Measurements from ENCODE around the gene ADAP1. TPM values are rescaled to one million over a fixed set of nuclear protein-coding genes. Genes with fewer than 3 reads are reported as not detected.

Gene ADAP1
- total and polyA plus RNA-seq, 2 donors: 6.2 to 9.4 TPM

DNA sequence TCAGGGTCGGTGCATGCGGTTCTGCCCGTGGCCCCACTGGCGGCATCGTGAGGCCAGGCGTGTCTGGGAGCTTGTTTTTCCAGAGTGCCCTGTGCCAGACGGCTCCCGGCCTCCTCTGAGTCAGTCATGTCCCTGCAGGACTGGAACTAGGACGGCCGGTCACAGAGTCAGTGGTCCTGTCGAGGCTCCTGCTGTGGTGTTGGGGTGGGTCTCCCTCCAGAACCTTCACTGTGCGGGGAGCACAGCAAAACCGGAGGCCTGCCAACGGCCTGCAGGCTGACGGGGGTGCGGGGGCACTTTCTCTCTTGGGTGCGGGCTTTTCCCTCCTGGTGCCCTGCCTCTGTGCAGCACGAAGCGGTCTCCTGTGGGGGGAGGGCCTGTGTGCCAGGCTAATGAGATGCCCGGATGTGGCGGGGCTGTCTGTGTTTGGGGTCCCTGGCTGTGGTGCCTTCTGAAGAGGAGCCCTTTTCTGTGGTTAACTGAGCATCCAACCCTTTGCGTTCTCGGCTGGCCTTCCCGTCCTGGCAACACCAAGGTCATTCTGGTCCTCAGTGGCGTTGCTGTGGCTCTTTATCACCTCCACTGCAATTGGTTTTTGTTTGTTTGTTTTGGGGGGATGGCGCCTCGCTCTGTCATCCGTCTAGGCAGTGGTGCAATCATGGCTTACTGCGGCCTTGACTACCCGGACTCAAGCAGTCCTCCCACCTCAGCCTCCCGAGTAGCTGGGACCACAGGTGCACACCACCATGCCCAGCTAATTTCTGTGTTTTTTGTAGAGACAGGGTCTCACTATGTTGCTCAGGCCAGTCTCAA lies 70.1 kb downstream of the ADAP1 start:
- 93% methylated on average over 31 of the region's 31 CpGs for WGBS
- Histone ChIP-seq H3K27ac (ENCODE audit: low read depth in 1 of 2, low read length in 1 of 2) (no peak overlapping the region), H3K36me3 (ENCODE audit: control insufficient read depth in 2 of 2, insufficient read depth in 2 of 2, low read length in 1 of 2) (peaks cover 35 to 58% of the 10 kb centered on the region in 2 donors), H3K9me3 (ENCODE audit: control insufficient read depth in 2 of 2, insufficient read depth in 1 of 2, low read length in 1 of 2) (no peaks in the 10 kb centered on the region), H3K4me3 (ENCODE audit: low read length in 2 of 2) (no peak overlapping the region), H3K4me1 (ENCODE audit: control insufficient read depth in 2 of 2, insufficient read depth in 2 of 2, low read length in 2 of 2) (peaks cover 0 to 6% of the 10 kb centered on the region in 2 donors), H3K27me3 (ENCODE audit: control insufficient read depth in 2 of 2, insufficient read depth in 1 of 2, low read length in 1 of 2) (no peaks in the 10 kb centered on the region)
- DNase-seq (ENCODE audit: low read depth in 6 of 9, low spot score in 9 of 9): no peak

DNA sequence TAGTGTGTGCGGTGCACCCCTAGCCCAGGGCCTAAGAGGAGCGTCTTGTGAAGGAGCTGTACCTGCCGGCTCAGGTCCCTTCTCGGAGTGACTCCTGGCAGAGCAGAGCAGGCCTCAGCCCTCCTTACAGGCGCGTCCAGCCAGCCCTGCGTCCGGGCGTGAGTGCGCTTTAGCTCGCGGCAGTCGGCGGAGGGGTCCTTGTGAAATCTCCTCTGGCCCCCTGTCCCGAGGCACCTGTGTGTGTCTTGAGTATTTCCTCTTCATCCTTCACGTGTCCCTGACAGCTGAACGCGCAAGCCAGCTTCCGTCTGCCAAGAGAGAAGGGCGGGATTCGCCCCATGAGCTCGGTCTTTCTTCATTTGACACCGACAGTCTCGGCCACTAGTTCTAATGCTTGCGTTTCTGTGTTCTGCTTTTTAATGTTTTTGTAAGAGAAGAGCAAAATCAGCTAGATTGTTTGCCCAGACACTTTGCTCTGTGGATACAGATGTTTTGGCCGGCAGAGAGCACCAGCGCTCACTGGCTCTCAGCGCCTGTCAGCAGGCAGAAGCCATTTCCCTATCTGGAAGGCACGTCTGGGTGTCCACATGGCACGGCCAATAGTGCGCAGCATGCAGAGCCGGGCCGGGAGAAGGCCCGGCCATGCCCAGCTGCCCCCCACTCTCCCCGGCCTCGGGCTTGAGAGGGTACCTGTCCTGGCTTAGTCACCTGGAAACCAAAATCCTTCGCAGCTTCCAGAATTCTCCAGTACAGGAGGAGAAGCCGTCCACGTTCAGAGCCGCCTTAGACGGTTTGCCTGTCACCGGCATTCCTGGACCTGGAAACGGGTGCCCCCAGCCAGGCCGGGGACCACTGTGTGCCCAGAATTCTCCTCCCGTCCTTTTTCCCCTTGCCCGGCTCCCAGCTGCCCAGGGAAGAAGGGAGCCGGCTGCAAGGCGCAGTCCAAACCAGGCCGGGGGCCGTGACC lies 71.1 kb downstream of the ADAP1 start:
- 95% methylated on average over 50 of the region's 50 CpGs for WGBS
- no peaks in the 10 kb centered on the region for H3K9me3 ChIP-seq (ENCODE audit: control insufficient read depth in 2 of 2, insufficient read depth in 1 of 2, low read length in 1 of 2)
- no peak for DNase-seq (ENCODE audit: low read depth in 6 of 9, low spot score in 9 of 9)
- H3K4me1 ChIP-seq (ENCODE audit: control insufficient read depth in 2 of 2, insufficient read depth in 2 of 2, low read length in 2 of 2): peaks cover under 1 to 11% of the 10 kb centered on the region in 2 donors
- peaks cover 33 to 51% of the 10 kb centered on the region in 2 donors for H3K36me3 ChIP-seq (ENCODE audit: control insufficient read depth in 2 of 2, insufficient read depth in 2 of 2, low read length in 1 of 2)
- H3K27me3 ChIP-seq (ENCODE audit: control insufficient read depth in 2 of 2, insufficient read depth in 1 of 2, low read length in 1 of 2): no peaks in the 10 kb centered on the region
- H3K4me3 ChIP-seq (ENCODE audit: low read length in 2 of 2): no peak overlapping the region
- no peak overlapping the region for H3K27ac ChIP-seq (ENCODE audit: low read depth in 1 of 2, low read length in 1 of 2)

DNA sequence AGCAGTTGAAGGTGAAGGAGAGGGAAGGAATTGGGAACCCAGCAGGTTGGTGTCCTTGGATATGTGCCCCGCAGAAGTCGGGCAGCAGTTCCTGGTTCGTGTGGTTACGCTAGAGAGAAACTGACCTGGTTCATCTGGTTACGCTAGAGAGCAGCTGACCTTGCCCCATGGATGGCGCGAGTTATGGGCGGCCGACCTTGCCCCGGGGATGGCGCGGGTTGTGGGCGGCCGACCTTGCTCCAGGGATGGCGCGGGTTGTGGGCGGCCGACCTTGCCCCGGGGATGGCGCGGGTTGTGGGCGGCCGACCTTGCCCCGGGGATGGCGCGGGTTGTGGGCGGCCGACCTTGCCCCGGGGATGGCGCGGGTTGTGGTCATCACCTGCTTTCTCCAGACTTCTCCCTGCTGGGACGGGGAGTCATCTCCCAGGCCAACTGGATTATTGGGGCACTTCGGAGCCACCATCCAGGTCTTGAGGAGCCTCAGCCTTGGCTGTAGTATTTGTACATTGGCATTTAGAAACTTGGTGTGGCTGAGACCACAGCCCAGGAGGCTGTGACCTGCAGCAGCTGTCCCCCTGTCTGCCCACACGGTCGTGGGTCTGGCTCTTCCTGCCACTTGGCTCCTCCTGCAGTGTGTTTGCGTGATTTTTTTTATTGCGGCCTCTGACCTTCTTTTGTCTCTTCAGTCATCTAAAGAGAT lies 72.0 kb downstream of the ADAP1 start:
- Histone ChIP-seq H3K27me3 (ENCODE audit: control insufficient read depth in 2 of 2, insufficient read depth in 1 of 2, low read length in 1 of 2) (no peaks in the 10 kb centered on the region), H3K4me1 (ENCODE audit: control insufficient read depth in 2 of 2, insufficient read depth in 2 of 2, low read length in 2 of 2) (peaks cover 7 to 15% of the 10 kb centered on the region in 2 donors), H3K9me3 (ENCODE audit: control insufficient read depth in 2 of 2, insufficient read depth in 1 of 2, low read length in 1 of 2) (no peaks in the 10 kb centered on the region), H3K36me3 (ENCODE audit: control insufficient read depth in 2 of 2, insufficient read depth in 2 of 2, low read length in 1 of 2) (peaks cover 25 to 43% of the 10 kb centered on the region in 2 donors), H3K27ac (ENCODE audit: low read depth in 1 of 2, low read length in 1 of 2) (no peak overlapping the region), H3K4me3 (ENCODE audit: low read length in 2 of 2) (no peak overlapping the region)
- WGBS: 97% methylated on average over 37 of the region's 37 CpGs
- no peak for DNase-seq (ENCODE audit: low read depth in 6 of 9, low spot score in 9 of 9)

DNA sequence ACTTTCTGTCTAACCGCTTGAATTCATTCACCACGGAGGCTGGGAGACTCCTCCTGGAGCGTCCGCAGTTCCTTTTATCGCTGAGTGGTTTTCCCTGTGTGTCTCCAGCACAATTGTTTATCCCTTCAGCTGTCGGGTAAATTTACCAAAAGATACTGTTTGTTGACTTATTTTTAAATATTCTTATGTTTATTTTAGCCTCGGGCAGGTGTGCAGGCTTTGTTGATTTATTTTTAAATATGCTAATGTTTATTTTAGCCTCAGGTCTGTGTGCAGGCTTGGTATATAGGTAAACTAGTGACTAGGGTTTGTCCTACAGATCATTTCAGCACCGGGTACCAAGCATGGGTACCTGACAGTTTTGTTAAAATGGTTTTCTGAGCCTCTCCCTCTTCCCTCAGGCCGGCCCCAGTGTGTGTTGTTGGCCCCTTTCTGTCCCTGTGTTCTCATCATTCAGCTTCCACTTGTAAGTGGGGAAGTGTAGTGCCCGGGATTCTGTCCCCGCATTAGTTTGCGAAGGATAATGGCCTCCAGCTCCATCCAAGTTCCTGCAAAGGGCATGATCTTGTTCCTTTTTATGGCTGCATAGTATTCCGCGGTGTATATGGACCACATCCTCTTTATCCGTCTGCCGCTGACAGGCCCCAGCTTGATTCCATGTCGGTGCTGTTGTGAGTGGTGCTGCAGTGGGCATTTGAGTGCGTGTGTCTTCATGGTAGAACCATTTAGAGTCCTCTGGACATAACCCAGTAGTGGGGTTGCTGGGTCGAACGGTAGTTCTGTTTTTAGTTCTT lies 72.8 kb downstream of the ADAP1 start:
- Histone ChIP-seq H3K4me1 (ENCODE audit: control insufficient read depth in 2 of 2, insufficient read depth in 2 of 2, low read length in 2 of 2) (peaks cover 7 to 15% of the 10 kb centered on the region in 2 donors), H3K27me3 (ENCODE audit: control insufficient read depth in 2 of 2, insufficient read depth in 1 of 2, low read length in 1 of 2) (no peaks in the 10 kb centered on the region), H3K4me3 (ENCODE audit: low read length in 2 of 2) (no peak overlapping the region), H3K9me3 (ENCODE audit: control insufficient read depth in 2 of 2, insufficient read depth in 1 of 2, low read length in 1 of 2) (no peaks in the 10 kb centered on the region), H3K36me3 (ENCODE audit: control insufficient read depth in 2 of 2, insufficient read depth in 2 of 2, low read length in 1 of 2) (peaks cover 17 to 34% of the 10 kb centered on the region in 2 donors), H3K27ac (ENCODE audit: low read depth in 1 of 2, low read length in 1 of 2) (no peak overlapping the region)
- no peak for DNase-seq (ENCODE audit: low read depth in 6 of 9, low spot score in 9 of 9)
- 98% methylated on average over 20 of the region's 20 CpGs for WGBS

DNA sequence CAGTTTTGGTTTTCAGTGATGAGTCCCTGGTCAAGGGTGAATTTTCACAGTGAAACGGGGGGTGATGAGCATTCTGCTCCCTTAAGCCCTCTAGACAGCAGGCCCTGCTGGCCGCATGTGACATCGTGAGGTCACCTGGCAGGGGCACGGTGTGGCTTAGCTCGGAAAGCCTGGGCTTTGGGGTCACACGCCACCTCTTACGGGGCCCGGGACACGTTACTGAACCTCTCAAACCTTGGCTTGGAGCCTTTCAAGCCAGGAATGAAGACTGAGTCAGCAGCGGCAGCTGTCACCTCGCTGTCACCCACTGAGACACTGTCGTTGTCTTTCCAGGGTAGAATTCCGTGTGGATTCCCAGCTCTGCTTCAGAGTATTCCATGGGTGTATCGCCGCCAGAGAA lies 74.0 kb downstream of the ADAP1 start:
- H3K4me3 ChIP-seq (ENCODE audit: low read length in 2 of 2): no peak overlapping the region
- DNase-seq (ENCODE audit: low read depth in 6 of 9, low spot score in 9 of 9): no peak
- H3K4me1 ChIP-seq (ENCODE audit: control insufficient read depth in 2 of 2, insufficient read depth in 2 of 2, low read length in 2 of 2): peaks cover 7 to 15% of the 10 kb centered on the region in 2 donors
- H3K36me3 ChIP-seq (ENCODE audit: control insufficient read depth in 2 of 2, insufficient read depth in 2 of 2, low read length in 1 of 2): peaks cover 10 to 25% of the 10 kb centered on the region in 2 donors
- no peaks in the 10 kb centered on the region for H3K9me3 ChIP-seq (ENCODE audit: control insufficient read depth in 2 of 2, insufficient read depth in 1 of 2, low read length in 1 of 2)
- WGBS: 97% methylated on average over 15 of the region's 15 CpGs
- H3K27me3 ChIP-seq (ENCODE audit: control insufficient read depth in 2 of 2, insufficient read depth in 1 of 2, low read length in 1 of 2): no peaks in the 10 kb centered on the region
- no peak overlapping the region for H3K27ac ChIP-seq (ENCODE audit: low read depth in 1 of 2, low read length in 1 of 2)

DNA sequence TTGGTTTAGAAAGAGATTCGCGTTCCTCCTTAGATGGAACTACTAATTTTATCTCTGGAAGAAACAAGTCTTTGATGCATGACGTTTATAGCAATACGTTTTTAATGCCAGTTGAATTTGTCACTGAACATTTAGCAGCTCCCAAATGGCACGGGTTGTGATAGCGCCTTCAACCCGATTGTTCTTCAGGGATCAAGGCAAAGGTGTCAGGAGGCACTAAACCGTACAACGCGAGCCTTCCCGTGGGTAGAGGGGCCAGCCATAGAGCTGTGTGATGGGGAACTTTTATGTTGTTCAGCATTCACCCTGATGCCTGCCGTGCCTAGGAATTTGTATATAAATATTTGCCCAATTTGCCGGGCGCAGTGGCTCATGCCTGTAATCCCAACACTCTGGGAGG lies 74.8 kb downstream of the ADAP1 start:
- WGBS: 95% methylated on average over 14 of the region's 14 CpGs
- no peak overlapping the region for H3K4me3 ChIP-seq (ENCODE audit: low read length in 2 of 2)
- peaks cover 10 to 25% of the 10 kb centered on the region in 2 donors for H3K36me3 ChIP-seq (ENCODE audit: control insufficient read depth in 2 of 2, insufficient read depth in 2 of 2, low read length in 1 of 2)
- no peak overlapping the region for H3K27ac ChIP-seq (ENCODE audit: low read depth in 1 of 2, low read length in 1 of 2)
- no peaks in the 10 kb centered on the region for H3K27me3 ChIP-seq (ENCODE audit: control insufficient read depth in 2 of 2, insufficient read depth in 1 of 2, low read length in 1 of 2)
- DNase-seq (ENCODE audit: low read depth in 6 of 9, low spot score in 9 of 9): no peak
- no peaks in the 10 kb centered on the region for H3K9me3 ChIP-seq (ENCODE audit: control insufficient read depth in 2 of 2, insufficient read depth in 1 of 2, low read length in 1 of 2)
- peaks cover 7 to 15% of the 10 kb centered on the region in 2 donors for H3K4me1 ChIP-seq (ENCODE audit: control insufficient read depth in 2 of 2, insufficient read depth in 2 of 2, low read length in 2 of 2)

DNA sequence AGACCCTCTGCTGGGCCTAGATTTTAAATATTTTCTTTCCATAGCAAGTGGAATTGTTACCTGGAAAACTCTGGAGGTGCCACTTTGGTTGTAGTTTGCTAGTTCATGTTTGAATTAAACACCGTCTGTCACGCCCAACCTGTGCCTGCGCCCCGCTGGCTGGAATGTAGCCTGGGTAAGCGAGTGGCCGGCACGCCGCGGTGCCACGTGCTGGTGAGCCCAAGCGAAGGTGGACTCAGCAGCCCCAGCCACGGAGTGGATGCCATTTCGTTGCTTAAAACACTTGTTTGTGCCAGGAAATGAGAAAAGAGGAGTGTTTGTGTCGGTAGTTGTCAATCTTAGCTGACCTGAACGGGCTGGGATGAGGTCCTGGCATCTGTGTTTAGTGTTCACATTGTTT lies 75.4 kb downstream of the ADAP1 start:
- Histone ChIP-seq H3K36me3 (ENCODE audit: control insufficient read depth in 2 of 2, insufficient read depth in 2 of 2, low read length in 1 of 2) (peaks cover 10 to 25% of the 10 kb centered on the region in 2 donors), H3K4me1 (ENCODE audit: control insufficient read depth in 2 of 2, insufficient read depth in 2 of 2, low read length in 2 of 2) (peaks cover 7 to 15% of the 10 kb centered on the region in 2 donors), H3K27me3 (ENCODE audit: control insufficient read depth in 2 of 2, insufficient read depth in 1 of 2, low read length in 1 of 2) (no peaks in the 10 kb centered on the region), H3K9me3 (ENCODE audit: control insufficient read depth in 2 of 2, insufficient read depth in 1 of 2, low read length in 1 of 2) (no peaks in the 10 kb centered on the region), H3K27ac (ENCODE audit: low read depth in 1 of 2, low read length in 1 of 2) (no peak overlapping the region), H3K4me3 (ENCODE audit: low read length in 2 of 2) (no peak overlapping the region)
- no peak for DNase-seq (ENCODE audit: low read depth in 6 of 9, low spot score in 9 of 9)
- WGBS: 96% methylated on average over 15 of the region's 15 CpGs

All from thymus (tissue), 11 donors.